Effector memory CD8-positive, alpha-beta T cell (primary cell): Measurements from ENCODE around the gene CLASRP.
A peak's percentile ranks its signal among the peaks of the same experiment; 100 is the strongest.

Source experiments
- ATAC-seq: fragments of 150-1000 bp; cut with Tn5 transposase; replicated peaks from 2 replicates; pipeline ENCODE4 v1.10.0; 2021; ENCODE audit warnings: mild to moderate bottlenecking, moderate library complexity
- DNase-seq, 3 experiments: peaks; one replicate each; pipeline ENCODE4 v3.0.0; 2021
- H3K27ac Mint-ChIP-seq, 2 donors: one replicate each; pipeline ENCODE4 v1.8.0; 2022; ENCODE audit warnings: mild to moderate bottlenecking in 2 of 2, mixed read lengths in 2 of 2, moderate library complexity in 2 of 2
- H3K27me3 Mint-ChIP-seq, 2 donors: one replicate each; pipeline ENCODE4 v1.8.0; 2022; ENCODE audit warnings: mixed read lengths in 2 of 2
- H3K36me3 Mint-ChIP-seq: one replicate; pipeline ENCODE4 v1.8.0; 2022; ENCODE audit warnings: mild to moderate bottlenecking, moderate library complexity, mixed read lengths; ENCODE audit not compliant: insufficient read depth
- H3K4me1 Mint-ChIP-seq, 2 donors: one replicate each; pipeline ENCODE4 v1.8.0; 2022; ENCODE audit warnings: low read depth in 2 of 2, mixed read lengths in 2 of 2
- H3K4me3 Mint-ChIP-seq, 2 donors: one replicate each; pipeline ENCODE4 v1.8.0; 2022; ENCODE audit warnings: mild to moderate bottlenecking in 2 of 2, mixed read lengths in 2 of 2, moderate library complexity in 2 of 2
- H3K9me3 Mint-ChIP-seq, 2 donors: one replicate each; pipeline ENCODE4 v1.8.0; 2022; ENCODE audit warnings: mixed read lengths in 2 of 2

CLASRP gene

DNA sequence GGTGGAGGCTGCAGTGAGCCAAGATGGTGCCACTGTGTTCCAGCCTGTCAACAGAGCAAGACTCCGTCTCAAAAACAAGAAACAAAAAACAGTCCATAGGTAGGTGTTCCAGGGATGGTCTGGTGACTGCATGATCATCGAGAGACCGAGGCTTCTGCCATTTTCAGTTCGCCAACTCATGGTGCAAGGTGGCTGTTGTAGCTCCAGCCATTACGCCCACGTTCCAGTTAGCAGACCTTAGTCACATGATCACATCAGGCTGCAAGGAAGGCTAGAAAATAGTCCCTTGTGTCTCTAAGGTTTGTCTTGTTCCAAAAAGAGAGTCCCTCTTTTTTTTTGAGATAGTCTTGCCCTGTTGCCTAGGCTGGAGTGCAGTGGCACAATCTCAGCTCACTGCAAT, 3.1 kb upstream of the CLASRP start:
- Mint-ChIP-seq H3K4me3 (no peak overlapping the region), H3K27me3 (no peaks in the 10 kb centered on the region), H3K9me3 (no peaks in the 10 kb centered on the region), H3K36me3 (peaks cover 65% of the 10 kb centered on the region), H3K4me1 (peaks cover 14% of the 10 kb centered on the region in 2 donors), H3K27ac (no peak overlapping the region)
- DNase-seq (no peak), ATAC-seq (no peak)

DNA sequence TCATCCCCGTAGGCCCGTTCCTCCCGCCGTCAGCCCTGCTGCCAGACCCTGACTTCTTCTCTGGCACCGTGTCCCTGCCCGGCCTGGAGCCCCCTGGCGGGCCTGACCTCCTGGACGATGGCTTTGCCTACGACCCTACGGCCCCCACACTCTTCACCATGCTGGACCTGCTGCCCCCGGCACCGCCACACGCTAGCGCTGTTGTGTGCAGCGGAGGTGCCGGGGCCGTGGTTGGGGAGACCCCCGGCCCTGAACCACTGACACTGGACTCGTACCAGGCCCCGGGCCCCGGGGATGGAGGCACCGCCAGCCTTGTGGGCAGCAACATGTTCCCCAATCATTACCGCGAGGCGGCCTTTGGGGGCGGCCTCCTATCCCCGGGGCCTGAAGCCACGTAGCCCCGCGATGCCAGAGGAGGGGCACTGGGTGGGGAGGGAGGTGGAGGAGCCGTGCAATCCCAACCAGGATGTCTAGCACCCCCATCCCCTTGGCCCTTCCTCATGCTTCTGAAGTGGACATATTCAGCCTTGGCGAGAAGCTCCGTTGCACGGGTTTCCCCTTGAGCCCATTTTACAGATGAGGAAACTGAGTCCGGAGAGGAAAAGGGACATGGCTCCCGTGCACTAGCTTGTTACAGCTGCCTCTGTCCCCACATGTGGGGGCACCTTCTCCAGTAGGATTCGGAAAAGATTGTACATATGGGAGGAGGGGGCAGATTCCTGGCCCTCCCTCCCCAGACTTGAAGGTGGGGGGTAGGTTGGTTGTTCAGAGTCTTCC, 1.3 kb upstream of the CLASRP start:
- peak overlapping the region in 1 of 2 donors; percentile 46 for H3K27ac Mint-ChIP-seq
- peak overlapping the region; percentile 93 to 96 for H3K4me3 Mint-ChIP-seq
- peaks cover 69% of the 10 kb centered on the region for H3K36me3 Mint-ChIP-seq
- H3K27me3 Mint-ChIP-seq, result no peaks in the 10 kb centered on the region
- no peaks in the 10 kb centered on the region for H3K9me3 Mint-ChIP-seq
- ATAC-seq (no peak), DNase-seq (no peak)
- peaks cover 25 to 26% of the 10 kb centered on the region in 2 donors for H3K4me1 Mint-ChIP-seq

DNA sequence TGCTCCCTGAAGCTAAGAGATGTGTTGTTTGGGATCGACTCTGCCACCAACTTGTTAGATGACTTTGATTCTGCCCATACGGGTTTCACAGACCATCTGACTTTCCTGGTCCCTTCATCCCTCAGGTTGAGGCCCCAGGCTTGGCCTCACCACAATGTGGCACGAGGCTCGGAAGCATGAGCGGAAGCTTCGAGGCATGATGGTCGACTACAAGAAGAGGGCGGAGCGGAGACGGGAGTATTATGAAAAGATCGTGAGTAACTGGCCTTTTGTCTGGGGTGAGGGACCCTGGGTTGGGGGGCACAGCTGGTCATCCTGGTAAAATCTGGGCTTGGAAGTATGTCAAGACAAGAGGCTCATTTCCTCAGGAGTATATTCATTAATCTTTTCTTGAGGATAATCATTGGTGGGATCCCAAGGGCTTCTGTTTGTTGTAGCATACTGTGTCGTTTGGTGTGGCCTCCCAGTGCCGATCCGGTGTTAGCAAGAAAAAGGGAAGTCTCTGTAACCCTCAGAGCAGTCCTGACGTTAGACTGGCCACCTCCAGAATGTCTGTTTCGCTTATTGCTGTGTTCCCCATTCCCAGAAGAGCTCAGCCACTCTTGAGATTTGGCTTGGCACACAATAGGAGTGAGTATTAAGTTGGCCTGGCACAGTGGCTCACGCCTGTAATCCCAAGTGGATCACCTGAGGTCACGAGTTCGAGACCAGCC, 1.4 kb downstream of the CLASRP start:
- peaks cover 25 to 28% of the 10 kb centered on the region in 2 donors for H3K4me1 Mint-ChIP-seq
- H3K4me3 Mint-ChIP-seq, result peak overlapping the region; percentile 93 to 96
- peaks cover 73% of the 10 kb centered on the region for H3K36me3 Mint-ChIP-seq
- no peaks in the 10 kb centered on the region for H3K27me3 Mint-ChIP-seq
- no peak for ATAC-seq
- DNase-seq, result no peak
- peak overlapping the region; percentile 97 to 98 for H3K27ac Mint-ChIP-seq
- no peaks in the 10 kb centered on the region for H3K9me3 Mint-ChIP-seq

DNA sequence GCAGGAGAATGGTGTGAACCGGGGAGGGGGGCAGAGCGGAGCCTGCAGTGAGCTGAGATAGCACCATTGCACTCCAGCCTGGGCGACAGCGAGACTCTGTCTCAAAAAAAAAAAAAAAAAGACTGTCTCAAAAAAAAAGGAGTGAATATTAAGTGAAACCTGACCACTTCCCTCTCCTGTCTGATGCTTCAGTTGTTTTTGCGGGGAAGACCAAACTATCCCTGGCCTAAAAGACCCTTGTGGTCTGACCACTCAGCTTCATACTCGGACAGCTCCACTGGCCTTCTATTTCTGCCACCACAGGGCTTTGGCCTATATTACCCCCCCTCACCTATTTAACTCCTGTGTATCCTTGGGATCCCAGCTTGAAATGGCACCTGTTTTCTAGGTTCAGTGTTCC, 2.3 kb downstream of the CLASRP start:
- Mint-ChIP-seq H3K27ac (peak overlapping the region in 1 of 2 donors; percentile 97), H3K9me3 (no peaks in the 10 kb centered on the region)

DNA sequence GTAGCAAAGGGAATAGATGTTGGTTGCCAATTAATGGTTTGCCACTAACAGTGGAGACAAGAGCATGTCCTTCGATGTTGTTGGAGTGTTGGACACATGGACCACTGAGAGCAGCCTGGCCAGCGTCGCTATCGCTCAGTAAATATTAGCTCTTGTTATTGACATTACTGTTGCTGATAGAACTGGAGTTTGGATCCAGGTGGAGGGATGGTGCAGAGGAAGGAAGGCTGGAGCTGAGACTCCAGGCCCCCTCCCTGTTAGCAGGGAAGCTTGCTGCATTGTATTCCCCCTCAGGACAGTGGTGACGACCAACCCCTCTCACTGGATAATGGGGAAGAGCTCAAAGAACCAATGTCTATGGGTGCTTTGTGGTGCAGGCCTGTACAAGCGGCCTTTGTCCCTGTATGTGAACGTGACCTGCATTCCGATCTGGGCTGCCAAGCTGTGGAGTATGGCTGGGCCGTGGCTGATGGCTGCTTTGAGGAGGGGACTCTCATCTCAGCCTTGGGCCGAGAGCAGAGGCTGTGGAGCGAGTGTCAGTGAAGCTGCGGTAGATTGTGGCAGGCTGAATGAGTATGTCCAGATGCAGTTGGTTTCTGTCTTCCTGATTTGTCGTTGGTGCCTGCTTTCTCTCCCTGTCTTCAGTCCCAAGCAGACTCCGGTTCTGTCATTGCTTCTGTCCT, 7.0 kb downstream of the CLASRP start:
- ATAC-seq (no peak), DNase-seq (no peak)
- Mint-ChIP-seq H3K4me1 (peaks cover 41 to 44% of the 10 kb centered on the region in 2 donors), H3K27me3 (no peaks in the 10 kb centered on the region), H3K36me3 (peaks cover 51% of the 10 kb centered on the region), H3K9me3 (no peaks in the 10 kb centered on the region), H3K27ac (peak overlapping the region; percentile 19 to 51), H3K4me3 (no peak overlapping the region)

More for the DNA sequence above, 2.3 kb downstream of the CLASRP start:
- no peak for DNase-seq
- Mint-ChIP-seq H3K36me3 (peaks cover 70% of the 10 kb centered on the region), H3K27me3 (no peaks in the 10 kb centered on the region), H3K4me3 (peak overlapping the region; percentile 63 to 93), H3K4me1 (peaks cover 34% of the 10 kb centered on the region in 2 donors)
- ATAC-seq, result no peak

DNA sequence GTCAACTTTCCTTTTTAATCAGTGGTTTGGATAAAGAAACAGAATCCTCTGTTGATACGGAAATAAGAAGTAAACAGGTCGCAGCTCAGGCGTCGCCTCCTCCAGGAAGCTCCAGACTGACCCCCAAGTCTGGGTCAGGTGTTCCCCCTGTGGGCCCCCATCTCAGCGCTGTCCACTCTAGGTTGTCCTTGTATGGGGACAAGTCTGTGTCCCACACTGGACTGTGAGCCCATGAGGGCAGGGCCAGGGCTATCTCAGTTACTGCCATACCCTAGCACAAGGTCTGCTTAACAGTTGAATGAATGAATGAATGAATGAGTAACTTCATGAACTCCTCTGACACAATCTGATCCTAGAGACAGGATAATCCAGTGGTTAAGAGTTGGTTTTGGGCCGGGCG, 7.5 kb downstream of the CLASRP start:
- peaks cover 39 to 42% of the 10 kb centered on the region in 2 donors for H3K4me1 Mint-ChIP-seq
- no peaks in the 10 kb centered on the region for H3K9me3 Mint-ChIP-seq
- ATAC-seq (no peak), DNase-seq (no peak)
- peaks cover 47% of the 10 kb centered on the region for H3K36me3 Mint-ChIP-seq
- H3K4me3 Mint-ChIP-seq, result no peak overlapping the region
- no peaks in the 10 kb centered on the region for H3K27me3 Mint-ChIP-seq
- peak overlapping the region; percentile 84 to 86 for H3K27ac Mint-ChIP-seq

DNA sequence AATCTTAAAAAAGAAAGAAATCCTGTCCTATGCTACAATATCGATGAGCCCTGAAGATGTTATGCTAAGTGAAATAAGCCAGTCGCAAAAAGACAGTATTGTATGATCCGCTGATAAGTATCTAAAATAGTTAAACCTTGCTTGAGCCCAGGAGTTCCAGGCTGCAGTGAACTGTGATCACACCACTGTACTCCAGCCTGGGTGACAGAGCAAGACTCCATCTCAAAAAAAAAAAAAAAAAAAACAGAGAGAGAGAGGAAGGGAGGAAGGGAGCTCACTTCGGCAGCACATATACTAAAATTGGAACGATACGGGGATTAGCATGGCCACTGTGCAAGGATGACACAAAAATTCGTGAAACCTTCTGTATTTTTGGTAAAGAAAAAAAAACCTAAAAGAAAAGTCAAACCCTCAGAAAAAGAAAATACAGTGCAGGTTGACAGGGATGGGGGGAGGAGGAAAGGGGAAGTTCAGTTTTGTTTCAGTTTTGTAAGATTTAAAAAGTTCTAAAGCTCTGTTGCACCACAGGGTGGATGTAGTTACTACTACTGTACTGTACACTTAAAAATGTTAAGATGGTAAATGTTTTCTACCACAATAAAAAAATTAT, 8.4 kb downstream of the CLASRP start:
- Mint-ChIP-seq H3K4me3 (no peak overlapping the region), H3K9me3 (no peaks in the 10 kb centered on the region), H3K36me3 (peaks cover 41% of the 10 kb centered on the region), H3K27me3 (no peaks in the 10 kb centered on the region), H3K4me1 (peaks cover 34 to 38% of the 10 kb centered on the region in 2 donors), H3K27ac (peak overlapping the region; percentile 84 to 86)
- ATAC-seq (peak; percentile 45), DNase-seq (no peak)

DNA sequence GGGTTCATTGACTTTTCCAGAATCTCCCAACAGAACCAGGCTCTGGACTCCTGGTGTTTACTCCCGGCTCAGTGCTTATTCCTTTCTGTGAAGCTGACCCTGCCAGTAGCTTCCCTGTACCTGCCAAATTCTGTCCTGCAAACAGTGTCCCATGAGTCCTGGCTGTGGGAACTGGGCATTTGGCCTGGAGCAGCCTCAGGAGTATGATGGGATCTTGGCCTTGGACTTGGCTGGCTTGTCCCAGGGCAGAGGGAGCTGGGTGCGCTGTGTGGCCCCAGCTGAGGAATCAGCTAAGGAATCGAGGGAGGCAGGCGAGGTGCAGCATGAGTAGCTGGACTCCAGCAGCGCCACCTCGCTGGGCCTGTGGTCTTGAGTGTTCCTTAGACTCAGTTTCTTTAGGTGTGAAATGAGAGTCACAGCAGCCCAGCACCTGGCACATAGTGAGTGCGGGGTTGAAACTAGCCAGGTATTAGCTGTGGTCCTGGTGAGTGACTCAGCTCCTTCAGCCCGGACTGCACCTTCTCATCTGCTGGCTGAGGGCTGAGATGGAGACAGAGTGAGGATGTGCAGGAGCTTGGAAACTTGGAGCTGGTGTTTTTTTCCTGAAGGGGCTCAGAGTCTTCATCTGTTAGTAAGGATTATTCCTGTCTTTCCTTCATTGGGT, 10.4 kb downstream of the CLASRP start:
- no peak for DNase-seq
- Mint-ChIP-seq H3K27ac (peak overlapping the region; percentile 41 to 82), H3K4me3 (no peak overlapping the region), H3K9me3 (no peaks in the 10 kb centered on the region), H3K36me3 (peaks cover 41% of the 10 kb centered on the region), H3K27me3 (no peaks in the 10 kb centered on the region), H3K4me1 (peaks cover 34 to 38% of the 10 kb centered on the region in 2 donors)
- ATAC-seq, result no peak

DNA sequence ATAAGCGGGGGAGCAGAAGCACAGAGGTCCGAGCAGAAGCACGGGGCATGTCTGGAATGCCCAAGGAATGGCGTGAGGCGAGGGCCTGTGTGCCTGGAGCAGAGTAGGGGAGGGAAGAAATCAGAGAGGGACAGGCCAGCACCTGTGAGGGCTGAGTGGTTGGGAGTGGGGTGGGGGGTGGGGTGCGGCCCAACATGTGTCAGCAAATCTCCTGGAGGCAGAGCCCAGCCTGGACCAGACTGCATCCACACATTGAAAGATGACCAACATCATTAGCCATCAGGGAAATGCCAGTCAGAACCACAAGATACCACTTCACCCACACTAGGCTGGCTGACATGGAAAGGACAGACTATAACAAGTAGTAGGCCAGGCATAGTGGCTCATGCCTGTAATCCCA, 11.2 kb downstream of the CLASRP start:
- H3K4me1 Mint-ChIP-seq, result peaks cover 32 to 38% of the 10 kb centered on the region in 2 donors
- DNase-seq (no peak), ATAC-seq (no peak)
- H3K27me3 Mint-ChIP-seq, result no peaks in the 10 kb centered on the region
- H3K27ac Mint-ChIP-seq, result peak overlapping the region; percentile 41 to 82
- H3K9me3 Mint-ChIP-seq, result no peaks in the 10 kb centered on the region
- H3K4me3 Mint-ChIP-seq, result no peak overlapping the region
- peaks cover 42% of the 10 kb centered on the region for H3K36me3 Mint-ChIP-seq

DNA sequence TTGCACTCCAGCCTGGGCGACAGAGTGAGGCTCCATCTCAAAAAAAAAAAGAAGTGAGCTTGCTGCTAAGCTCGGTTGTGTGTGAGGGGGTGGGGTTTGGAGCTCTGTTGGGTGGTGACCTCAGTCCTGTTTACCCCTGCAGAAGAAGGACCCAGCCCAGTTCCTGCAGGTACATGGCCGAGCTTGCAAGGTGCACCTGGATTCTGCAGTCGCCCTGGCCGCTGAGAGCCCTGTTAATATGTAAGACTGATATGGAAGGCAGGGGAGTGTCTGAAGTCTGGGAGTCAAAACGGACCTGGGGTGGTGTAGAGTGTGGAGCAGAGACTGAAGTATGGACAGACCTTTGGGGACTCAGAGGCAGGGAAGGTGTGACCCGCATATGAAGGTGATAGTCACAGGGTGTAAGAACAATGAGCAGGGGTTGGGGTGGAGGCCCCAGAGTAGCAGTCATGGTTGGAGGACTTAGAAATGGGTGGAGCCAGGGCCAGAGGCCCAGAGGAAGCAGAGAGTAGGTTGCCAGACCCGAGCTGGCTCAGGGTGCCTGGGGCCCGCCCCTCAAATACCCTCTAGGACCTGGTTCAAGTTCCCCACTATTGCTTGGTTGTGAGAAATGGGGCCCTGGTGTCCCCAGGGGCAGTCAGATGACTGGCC, 13.2 kb downstream of the CLASRP start:
- peak overlapping the region in 1 of 2 donors; percentile 31 for H3K27ac Mint-ChIP-seq
- peaks cover 39% of the 10 kb centered on the region for H3K36me3 Mint-ChIP-seq
- H3K4me1 Mint-ChIP-seq, result peaks cover 20% of the 10 kb centered on the region in 2 donors
- no peaks in the 10 kb centered on the region for H3K27me3 Mint-ChIP-seq
- no peak for DNase-seq
- H3K9me3 Mint-ChIP-seq, result no peaks in the 10 kb centered on the region
- peak; percentile 66 for ATAC-seq
- H3K4me3 Mint-ChIP-seq, result no peak overlapping the region

DNA sequence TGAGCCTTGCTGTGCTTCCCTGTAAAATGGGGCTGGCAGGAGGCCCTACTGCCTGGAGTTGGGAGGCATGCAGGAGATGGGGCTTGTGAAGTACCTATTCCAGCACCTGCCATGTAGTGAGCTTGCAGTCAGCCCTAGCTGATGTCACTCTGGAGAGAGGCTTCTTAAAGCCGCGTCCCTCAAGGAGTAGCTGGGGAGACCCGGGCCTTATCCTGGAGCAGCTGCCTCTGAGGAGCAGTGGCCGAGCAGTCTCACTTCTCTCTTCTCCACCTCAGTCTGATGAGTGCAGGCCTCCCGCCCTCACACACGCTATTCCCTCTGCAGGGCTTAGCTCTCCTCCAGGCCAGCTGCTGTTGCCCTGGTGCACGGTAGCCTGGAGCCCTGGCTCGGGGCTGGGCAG, 18.0 kb downstream of the CLASRP start:
- peaks cover 16 to 22% of the 10 kb centered on the region in 2 donors for H3K4me1 Mint-ChIP-seq
- no peak overlapping the region for H3K27ac Mint-ChIP-seq
- H3K4me3 Mint-ChIP-seq, result no peak overlapping the region
- DNase-seq (no peak), ATAC-seq (no peak)
- H3K36me3 Mint-ChIP-seq, result peaks cover 71% of the 10 kb centered on the region
- H3K27me3 Mint-ChIP-seq, result no peaks in the 10 kb centered on the region
- H3K9me3 Mint-ChIP-seq, result no peaks in the 10 kb centered on the region

DNA sequence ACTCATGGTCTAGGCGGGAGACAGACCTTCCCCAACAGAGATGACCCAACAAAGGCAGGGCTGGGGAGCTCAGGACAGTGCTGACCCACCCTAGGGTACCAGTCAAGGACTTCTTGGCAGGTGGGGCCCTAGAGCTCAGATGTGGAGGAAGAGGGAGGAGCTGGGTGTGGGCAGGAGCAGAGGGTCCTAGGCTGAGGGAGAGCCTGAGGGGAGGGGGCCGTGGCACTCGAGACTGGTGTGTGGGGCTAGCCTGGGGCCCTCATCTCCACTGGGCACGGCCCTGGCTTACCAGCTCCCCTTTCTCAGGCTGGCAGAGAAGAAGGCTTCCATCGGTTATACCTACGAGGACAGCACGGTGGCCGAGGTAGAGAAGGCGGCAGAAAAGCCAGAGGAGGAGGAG, 18.6 kb downstream of the CLASRP start:
- peaks cover 77% of the 10 kb centered on the region for H3K36me3 Mint-ChIP-seq
- no peaks in the 10 kb centered on the region for H3K9me3 Mint-ChIP-seq
- H3K4me1 Mint-ChIP-seq, result peaks cover 12 to 19% of the 10 kb centered on the region in 2 donors

More for the DNA sequence above, 18.6 kb downstream of the CLASRP start:
- ATAC-seq (no peak), DNase-seq (no peak)
- no peaks in the 10 kb centered on the region for H3K27me3 Mint-ChIP-seq
- H3K4me3 Mint-ChIP-seq, result no peak overlapping the region
- no peak overlapping the region for H3K27ac Mint-ChIP-seq
